GM18867 (cell line): ENCODE results near the gene FBXO47.

Experiments used
- ATAC-seq: cut with Tn5 transposase; IDR thresholded peaks from one replicate; pipeline ENCODE4 v1.9.1; 2021; ENCODE audit warnings: mild to moderate bottlenecking, moderate library complexity; ENCODE audit not compliant: unreplicated experiment

FBXO47 gene

GRCh38 chr17:38967290-38967738 is at the start of gene FBXO47:
Gene FBXO47 (minus strand): TSS chr17:38967403. CDS start chr17:38963025, 4,378 bp downstream.
- ATAC-seq, result no peak

GRCh38 chr17:39016193-39017153 is 49.3 kb upstream of the FBXO47 start:
- ATAC-seq, result no peak

GRCh38 chr17:39015546-39015935 is 48.3 kb upstream of the FBXO47 start:
- no peak for ATAC-seq

- no peak for ATAC-seq
Observed at GRCh38 chr17:39014795-39015545, 47.8 kb upstream of the FBXO47 start.

GRCh38 chr17:39014044-39014794 is 47.0 kb upstream of the FBXO47 start:
- no peak for ATAC-seq

GRCh38 chr17:39012725-39013124 is 45.5 kb upstream of the FBXO47 start:
- ATAC-seq, result no peak

GRCh38 chr17:39011907-39012468 is 44.8 kb upstream of the FBXO47 start:
- ATAC-seq, result no peak

GRCh38 chr17:39009581-39010001 is 42.4 kb upstream of the FBXO47 start:
- no peak for ATAC-seq

- ATAC-seq, result no peak
Observed at GRCh38 chr17:39008633-39009032, 41.4 kb upstream of the FBXO47 start.

GRCh38 chr17:39002991-39003715 is 36.0 kb upstream of the FBXO47 start:
- no peak for ATAC-seq

- ATAC-seq, result no peak
Observed at GRCh38 chr17:39001703-39002637, 34.8 kb upstream of the FBXO47 start.

GRCh38 chr17:39000021-39000601 is 32.9 kb upstream of the FBXO47 start:
- ATAC-seq, result no peak

GRCh38 chr17:38996660-38997337 is 29.6 kb upstream of the FBXO47 start:
- ATAC-seq, result no peak

GRCh38 chr17:38994026-38994425 is 26.8 kb upstream of the FBXO47 start:
- ATAC-seq, result no peak

GRCh38 chr17:38984666-38985065 is 17.5 kb upstream of the FBXO47 start:
- no peak for ATAC-seq

- no peak for ATAC-seq
Observed at GRCh38 chr17:38982858-38983746, 15.9 kb upstream of the FBXO47 start.

GRCh38 chr17:38981636-38982035 is 14.4 kb upstream of the FBXO47 start:
- ATAC-seq, result no peak
